ENCODE results near the gene ZC2HC1B. TPM values are rescaled to one million over a fixed set of nuclear protein-coding genes. Genes with fewer than 3 reads are reported as not detected.

The ZC2HC1B gene
- total and polyA plus RNA-seq, 10 of the 15 experiments (the other 5 are each of a cell fraction or from before 2014, with no cell fraction given) = 0.09 to 0.36 (median 0.31) TPM; not detected in 5

GRCh38 chr6:143894655-143895054 lies 30.4 kb downstream of the ZC2HC1B start:
- ChIA-PET RAD21 (ENCODE audit: unreplicated experiment) (no interaction called here), SMC1A (ENCODE audit: uncharacterized antibody, unreplicated experiment) (no interaction called here), POLR2A (no interaction called here), CTCF (no interaction called here)
- in situ Hi-C loops (cut with MboI) (no loop called here), intact Hi-C loops (cut with micrococcal nuclease; ENCODE audit: unreplicated experiment) (no loop called here)
- Histone ChIP-seq H3K36me3 (ENCODE audit: control insufficient read depth in 2 of 2, insufficient read depth in 2 of 2, low read length in 1 of 2) (no peaks in the 10 kb centered on the region), H3K79me2 (ENCODE audit: control insufficient read depth, insufficient read depth, low read length) (no peaks in the 10 kb centered on the region), H3K9ac (ENCODE audit: control insufficient read depth, insufficient read depth, low read length) (no peak overlapping the region), H3K4me2 (ENCODE audit: control insufficient read depth, insufficient read depth) (no peak overlapping the region), H2AFZ (ENCODE audit: control insufficient read depth, low read depth, low read length) (no peak overlapping the region), H3K27ac (ENCODE audit: control insufficient read depth, insufficient read depth) (no peak overlapping the region), H4K20me1 (ENCODE audit: control insufficient read depth, insufficient read depth) (no peaks in the 10 kb centered on the region), H3K27me3 (replicated peaks in 1 of 2; ENCODE audit: control insufficient read depth in 2 of 2, insufficient read depth in 2 of 2, low read length in 1 of 2) (no peaks in the 10 kb centered on the region), H3K4me1 (ENCODE audit: control insufficient read depth, insufficient read depth, low read length) (peaks cover 5% of the 10 kb centered on the region; the same call in 1 of the 2 replicates), H3K9me3 (replicated peaks; ENCODE audit: control insufficient read depth, insufficient read depth, low read length) (no peaks in the 10 kb centered on the region), H3K4me3 (no peak overlapping the region)
- FAIRE-seq (no peak), ATAC-seq (no peak), DNase-seq (ENCODE audit: low read depth, low spot score) (no peak)
- TF ChIP-seq POLR2A (IDR thresholded peaks at IDR 0.05; ENCODE audit: low read depth, low read length) (no peak), BCL11A (IDR thresholded peaks at IDR 0.05; ENCODE audit: low read depth, low read length) (no peak), MYC (IDR thresholded peaks at IDR 0.05; ENCODE audit: insufficient read depth, insufficient read length, insufficient replicate concordance, low read length, severe bottlenecking) (no peak), MEF2B (IDR thresholded peaks at IDR 0.05; ENCODE audit: partially characterized antibody, poor library complexity, severe bottlenecking) (no peak), BCLAF1 (IDR thresholded peaks at IDR 0.05) (no peak)
- 100% methylated on average over 1 of the region's 1 CpG for WGBS (ENCODE audit: insufficient coverage, insufficient replicate concordance, low lambda C conversion rate, missing lambda C conversion rate)
- no TSS peak for BruUV-seq (replicated peaks)
